ENCODE results near the gene TIAM1.

Gene TIAM1

DNA sequence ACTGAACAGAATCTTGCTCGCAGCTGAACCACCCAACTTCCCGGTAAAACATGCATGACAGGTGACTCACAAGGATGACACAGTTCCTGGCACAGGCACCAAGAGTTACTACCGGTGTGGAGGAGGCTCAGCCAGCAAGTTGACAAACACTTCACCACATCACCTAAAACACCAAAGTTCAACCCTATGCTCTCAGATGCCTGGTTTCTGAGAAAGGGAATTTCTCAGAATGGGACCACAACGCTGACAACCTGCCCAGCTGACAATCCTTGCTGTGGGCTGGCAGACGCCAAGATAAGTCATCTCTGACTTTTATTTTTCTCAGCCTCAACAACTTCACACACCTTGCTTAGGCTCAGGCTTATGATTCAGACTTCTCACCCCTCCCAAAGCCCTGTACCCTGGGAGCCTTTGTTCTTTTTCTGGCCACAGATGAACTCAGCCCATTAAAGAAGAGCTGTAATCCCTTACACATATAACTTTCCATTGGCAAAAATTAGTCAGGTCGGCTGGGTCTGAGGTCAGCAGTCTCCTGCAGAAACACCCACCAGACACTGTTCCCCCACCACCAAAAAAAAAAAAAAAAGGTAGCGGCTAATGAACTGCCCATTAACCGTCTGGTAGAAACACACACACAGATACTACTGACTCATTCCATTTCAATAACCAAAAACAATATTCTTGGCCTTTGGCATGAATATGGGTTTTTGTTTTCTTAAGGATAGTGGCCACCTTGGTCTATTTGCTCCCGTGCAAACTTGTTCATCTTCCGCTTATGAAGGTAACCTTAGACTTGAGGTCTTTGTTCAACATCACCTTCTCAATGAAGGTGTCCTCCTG, 10.8 kb upstream of the TIAM1 start:
- no peak for FAIRE-seq

DNA sequence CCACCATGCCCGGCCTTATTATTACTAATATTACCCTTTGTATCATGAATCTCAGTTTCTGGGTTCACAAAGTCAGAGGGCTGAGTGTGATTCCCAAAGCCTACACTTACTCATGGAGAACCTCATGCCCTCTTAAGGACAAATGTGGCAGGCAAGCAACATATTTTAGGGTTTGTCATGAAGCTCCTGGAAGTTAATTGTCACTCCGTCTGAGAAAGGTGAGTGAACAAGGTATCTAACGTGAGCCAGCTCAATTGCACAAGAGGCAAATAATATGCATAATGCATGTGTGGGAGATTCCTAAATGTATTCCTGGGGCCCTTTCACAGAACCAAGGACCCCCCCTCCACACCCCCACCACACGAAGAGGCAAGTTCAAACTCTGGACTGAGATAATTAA, 10.1 kb upstream of the TIAM1 start:
- no peak for FAIRE-seq

DNA sequence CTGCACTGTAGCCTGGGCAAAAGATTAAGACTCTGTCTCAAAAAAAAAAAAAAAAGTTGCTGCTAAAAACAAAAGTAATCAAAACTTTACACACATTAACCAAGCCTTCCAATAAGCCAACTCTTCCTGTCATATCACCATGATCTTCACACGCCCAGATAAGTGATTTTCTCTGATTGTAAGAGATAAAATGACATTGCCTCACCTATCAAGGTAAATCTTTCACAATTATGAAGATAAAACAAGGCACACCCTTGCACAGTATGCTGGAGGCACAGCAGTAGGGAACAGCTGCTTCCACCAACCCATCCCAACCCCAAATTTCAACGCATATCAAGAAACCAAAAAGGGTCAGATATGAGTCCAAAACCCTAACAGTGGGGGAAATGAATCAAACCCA, 8.8 kb upstream of the TIAM1 start:
- FAIRE-seq = no peak

DNA sequence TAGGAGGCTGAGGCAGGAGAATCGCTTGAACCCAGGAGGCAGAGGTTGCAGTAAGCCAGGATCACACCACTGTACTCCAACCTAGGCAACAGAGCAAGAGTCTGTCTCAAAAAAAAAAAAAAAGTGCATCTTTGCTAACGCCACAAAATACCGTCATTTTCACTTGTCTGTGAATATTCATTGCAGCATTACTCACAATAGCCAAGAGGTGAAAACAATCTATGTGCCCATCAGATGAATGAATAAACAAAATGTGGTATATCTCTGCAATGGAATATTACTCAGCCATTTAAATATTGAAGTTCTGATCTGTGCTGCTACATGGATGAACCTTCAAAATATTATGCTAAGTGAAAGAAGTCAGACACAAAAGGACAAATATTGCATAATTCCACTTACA, 7.9 kb upstream of the TIAM1 start:
- FAIRE-seq = no peak

DNA sequence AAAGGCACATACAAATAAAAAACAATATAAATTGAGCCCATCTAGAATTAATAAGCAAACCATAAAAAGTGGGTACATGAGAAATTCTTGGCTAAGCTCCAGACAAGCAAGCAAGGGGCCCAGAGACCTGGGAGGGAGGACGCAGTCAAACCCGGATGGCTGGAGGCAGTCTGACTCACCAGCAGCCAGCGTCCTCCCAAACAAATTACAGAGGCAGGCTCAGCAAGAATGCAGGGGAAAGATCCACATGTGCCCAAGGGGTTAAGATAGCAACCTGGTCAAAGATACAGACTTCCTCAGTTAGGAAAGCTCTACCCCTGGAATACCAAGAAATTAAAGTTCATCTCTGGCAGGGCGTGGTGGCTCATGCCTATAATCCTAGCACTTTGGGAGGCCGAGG, 7.4 kb upstream of the TIAM1 start:
- FAIRE-seq = no peak

DNA sequence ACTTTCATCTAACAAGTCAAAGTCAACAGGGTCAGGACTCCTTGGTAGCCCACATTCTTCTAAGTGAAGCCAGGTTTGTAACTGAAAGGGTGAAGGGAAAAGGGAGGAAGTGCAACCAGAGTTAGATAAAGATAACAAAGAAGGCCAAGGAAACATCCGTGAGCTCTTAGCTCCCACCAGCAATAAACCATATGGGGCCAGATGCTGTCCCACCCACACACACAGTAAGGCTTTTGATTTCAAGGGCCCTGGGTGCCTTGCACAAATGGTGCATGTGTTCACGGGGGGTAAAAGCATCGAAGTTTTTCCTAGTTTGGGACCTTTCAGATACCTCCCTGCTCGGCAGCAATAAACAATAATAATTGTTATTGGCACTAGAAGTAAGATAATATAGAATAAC, 5.1 kb upstream of the TIAM1 start:
- FAIRE-seq = no peak

DNA sequence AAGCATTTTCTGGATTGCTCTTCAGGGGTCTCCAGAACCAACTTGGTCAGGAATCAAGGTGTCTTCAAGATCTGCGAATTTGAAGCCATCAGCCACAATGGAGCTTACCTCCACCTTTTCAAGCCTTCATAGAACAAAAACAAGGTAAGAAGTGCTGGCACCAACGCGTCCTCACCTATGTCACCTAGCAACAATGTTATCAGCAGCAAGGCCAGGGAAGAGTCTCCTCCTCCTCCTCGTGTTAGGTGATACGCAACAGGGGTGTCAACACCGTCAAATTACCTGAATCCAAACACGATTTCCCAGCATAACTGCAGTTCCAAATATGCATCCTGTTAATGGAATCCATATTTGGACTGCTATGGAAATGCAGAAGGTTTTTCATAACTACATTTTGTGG, 4.1 kb upstream of the TIAM1 start:
- no peak for FAIRE-seq

DNA sequence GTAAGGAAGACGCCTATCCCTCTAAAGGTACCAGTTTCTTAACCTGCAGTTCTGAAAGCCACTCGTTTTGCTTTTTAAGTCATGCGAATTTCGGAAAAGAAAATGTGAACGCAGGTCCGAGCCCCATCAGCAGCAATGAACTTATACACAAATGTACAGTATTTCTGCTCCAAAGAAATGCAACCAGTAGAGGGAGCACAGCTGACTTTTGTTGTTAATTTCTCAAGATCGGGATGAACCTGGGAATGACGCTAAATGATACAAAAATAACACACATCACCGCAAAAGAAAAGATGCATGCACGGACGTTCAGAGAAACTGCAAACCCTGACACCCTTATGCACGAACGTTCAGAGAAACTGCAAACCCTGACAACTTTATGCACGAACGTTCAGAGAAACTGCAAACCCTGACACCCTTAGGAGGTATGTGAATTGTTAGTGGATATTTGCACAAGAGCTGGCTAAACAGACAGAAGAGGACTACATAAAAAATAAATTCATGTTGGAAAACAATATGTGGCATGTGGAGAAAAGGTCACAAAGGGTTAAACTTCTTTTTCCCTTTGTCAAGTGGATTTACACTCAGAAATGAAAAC, 3.5 kb upstream of the TIAM1 start:
- FAIRE-seq = no peak

DNA sequence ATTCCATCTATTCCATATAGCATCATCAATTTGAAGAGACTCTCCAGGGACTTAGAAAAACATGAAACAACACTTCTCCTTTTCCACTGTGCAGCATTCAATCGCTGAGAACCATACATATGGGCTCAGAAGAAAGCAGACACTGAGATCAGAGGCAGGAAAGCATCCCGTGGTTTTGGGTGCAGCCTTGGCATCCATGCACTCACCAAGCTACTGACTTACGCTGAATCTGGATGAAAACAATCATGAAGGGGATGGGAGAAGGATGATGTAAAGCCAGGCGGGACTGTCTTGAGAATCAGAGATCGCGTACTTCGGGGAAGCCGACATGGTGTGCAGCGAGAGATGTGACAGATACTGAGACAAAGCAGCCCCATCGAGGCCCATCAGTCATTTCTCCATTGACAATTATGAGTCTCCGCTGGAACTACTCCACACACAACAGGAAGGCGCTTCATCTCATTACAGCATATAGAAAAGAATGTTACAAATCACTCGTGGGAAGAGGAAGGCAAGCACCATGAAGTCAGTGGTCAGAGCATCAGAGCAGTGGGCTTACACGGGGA, 2.3 kb upstream of the TIAM1 start:
- no peak for FAIRE-seq

DNA sequence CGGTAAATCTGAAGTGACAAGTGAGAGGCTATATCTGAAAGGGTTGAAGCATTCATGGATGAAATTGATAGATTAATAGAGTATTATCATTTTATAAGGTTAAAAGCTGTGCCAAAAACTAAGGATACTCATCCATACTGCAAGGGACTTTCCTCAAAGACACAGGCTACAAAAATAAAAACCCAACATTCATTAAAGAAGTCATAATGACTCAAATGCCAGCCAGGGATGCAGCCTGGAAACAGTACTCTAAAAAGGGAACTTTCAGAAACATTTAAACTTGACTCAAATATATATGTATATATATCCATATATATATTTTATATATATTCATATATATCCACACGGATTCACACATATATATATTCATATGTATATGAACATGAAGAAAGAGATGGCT, 1.1 kb upstream of the TIAM1 start:
- FAIRE-seq = no peak

DNA sequence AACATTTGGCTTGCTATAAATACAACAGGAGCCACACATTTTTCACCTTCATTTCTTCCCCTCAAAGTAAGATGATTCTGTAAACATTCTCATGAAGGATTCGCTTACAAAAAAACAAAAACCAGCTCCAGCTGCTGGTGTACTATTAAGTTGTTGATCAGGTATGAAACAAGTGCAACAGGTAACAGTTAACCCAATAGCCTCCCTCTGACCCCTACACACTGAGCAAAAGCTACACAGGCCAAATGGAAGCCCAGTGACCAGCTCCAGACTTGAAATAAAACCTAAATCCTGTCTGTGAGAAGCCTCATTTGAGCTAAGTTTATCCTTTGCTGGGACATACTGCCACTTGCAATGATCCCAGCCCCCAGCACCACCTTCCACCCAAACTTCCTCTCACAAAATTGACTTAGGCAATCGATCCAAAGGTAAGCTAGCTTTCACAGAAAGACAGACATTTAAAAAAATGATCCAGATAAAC, 991 bp downstream of the TIAM1 start:
- no peak for FAIRE-seq

DNA sequence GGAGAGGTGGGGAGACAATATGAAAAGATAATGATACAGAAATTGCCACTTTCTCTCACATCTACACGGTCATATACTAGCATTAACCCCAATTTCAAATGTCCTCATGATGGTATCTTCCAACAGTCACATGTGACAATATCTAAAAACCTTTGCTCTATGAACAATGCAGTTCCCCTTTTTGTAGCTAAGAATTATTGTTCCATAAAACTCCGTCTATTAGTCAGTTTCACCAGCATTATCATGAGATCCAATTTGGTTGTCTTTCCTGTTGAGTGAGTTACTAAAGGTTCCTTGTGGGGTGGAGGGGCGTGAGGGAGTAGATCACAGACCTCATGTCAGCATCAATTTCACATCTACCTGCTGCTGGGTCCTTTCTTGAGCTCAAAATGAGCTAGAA, 1.7 kb downstream of the TIAM1 start:
- FAIRE-seq = no peak

DNA sequence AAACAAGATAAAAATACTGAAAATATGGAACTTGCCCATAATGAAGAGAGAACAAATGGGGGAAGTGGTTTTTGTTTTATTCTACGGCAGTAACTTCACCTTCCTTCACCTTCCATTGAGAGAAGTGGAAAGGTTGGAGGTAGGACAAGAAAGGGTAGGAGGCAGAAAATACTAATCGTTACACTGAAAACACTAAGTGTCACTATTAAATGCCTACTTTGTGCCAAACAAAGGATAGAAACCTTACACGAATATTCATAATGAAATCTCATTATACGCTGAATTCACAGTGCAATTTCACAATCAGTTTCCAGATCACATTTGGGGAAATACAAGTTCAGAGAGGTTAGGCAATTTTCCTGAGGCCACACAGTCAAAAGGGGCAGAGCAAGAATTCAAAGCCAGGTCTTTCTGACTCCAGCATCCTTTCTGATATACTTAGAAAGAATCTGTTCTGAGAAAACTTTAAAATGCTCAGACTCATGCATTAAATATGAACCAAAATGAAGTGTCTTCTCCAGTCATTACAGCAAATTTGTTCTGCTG, 3.0 kb downstream of the TIAM1 start:
- FAIRE-seq = no peak

DNA sequence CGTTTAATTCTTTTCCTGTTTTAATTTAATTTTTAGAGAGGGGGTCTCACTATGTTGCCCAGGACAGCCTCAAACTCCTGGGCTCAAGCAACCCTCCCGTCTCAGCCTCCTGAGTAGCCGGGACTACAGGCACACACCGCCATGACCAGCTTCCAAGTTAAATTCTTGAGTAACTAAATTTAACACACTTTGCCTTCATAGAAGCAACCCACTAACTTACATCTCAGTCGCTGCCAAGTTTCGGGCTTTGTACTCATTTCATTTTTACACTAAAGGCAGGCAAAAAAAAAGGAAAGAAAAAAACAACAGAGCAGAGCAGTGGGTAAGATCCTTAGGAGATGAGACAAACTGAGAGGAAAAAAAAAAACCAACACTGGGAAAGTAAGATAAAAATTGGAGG, 3.5 kb downstream of the TIAM1 start:
- no peak for FAIRE-seq

DNA sequence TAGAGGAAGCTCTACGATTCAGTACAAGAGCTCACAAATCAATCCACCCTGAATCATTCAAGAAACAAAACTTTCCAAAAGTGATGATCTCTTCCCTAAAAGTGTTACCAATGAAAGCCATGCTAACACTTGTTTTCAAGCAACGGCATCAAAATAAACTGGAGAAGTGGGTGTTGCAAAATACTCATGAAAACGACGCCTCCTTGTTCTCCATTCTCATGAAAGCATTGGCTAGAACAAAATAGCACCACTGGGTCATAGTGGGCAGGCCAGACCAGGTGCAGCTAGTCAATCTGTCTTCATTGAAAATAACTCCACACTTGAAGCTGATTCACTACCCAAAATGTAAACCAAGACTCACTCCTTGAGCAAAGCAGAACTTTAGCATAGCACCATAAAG, 4.3 kb downstream of the TIAM1 start:
- FAIRE-seq = no peak

DNA sequence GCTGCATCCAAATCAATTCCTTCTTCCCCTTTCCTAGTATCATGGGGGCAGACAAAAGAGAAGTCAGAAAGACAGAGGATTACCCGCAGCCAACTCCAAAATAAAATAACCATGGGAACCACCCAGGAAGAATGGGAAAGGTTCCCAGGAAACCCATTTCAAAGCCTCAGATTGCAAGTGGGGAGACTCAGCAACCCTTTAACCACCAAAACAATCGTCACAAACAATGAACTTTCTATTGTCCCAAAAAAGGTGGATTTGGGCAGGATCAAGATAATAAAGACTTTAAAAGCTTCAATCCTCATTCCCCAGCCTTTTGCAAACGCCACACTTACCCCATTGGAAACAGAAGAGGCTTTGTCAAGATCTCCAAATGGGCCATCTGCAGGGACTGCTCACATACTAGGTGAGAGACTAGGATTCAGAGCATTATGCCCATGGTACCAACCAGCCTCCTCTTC, 5.1 kb downstream of the TIAM1 start:
- no peak for FAIRE-seq

DNA sequence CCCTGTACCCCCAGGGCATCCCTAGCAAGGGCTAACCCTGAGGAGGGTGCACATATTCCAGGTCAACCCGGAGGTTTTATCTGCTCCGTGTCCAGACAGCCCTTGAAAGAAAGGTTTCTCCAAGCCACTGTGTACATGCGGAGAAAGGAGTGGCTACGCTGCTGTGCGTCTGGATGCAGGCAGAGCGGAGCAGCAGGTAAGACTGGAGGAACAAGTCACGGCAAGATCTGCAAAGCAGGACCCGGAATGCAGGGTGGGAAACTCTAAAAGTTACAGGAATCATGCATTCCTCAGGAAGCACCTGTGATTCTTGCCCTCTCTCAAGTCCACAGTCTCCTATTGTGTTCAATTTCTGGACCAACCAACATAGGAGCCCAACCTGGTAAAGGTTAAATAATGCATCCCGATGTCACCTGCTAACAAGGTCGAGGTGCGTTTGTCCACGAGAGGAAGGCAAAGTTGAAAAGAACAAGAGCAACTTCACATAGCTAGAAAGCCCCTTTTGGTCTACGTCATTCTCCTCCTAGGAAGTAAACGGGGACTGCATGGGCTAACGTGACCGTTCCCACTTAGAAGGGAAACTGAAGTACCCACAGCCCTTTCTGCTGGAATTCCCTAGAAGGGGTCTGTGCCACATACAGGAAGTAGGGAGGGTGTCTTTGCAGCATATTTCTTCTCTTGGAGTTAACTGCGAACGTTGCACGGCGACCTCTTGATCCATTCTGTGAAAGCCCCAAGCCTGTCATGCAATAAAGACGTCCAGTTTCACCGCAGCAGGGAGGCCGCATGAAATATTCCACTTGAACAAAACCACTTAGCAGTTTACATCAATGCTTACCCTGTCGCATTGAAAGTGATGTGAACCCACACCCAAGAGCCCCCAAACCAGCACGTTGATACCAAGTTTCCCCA, 5.8 kb downstream of the TIAM1 start:
- no peak for FAIRE-seq

DNA sequence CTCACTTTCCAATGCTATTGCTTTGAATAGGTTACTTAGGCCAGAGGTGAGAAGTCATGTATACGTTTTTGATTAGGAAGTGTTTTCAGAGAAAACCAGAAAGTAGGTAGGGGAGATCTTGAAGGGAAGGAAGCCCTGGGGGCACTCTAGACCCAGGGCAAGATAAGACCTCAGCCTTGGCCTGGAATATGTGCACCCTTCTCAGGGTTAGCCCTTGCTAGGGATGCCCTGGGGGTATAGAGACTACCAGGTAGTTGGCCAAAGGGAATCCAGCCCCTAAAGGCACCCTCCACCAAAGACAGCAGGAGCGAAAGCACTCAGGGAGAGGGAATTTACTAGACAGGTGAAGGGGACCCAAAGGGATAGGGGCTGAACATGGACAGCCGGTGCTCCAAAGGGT, 7.0 kb downstream of the TIAM1 start:
- FAIRE-seq = no peak

DNA sequence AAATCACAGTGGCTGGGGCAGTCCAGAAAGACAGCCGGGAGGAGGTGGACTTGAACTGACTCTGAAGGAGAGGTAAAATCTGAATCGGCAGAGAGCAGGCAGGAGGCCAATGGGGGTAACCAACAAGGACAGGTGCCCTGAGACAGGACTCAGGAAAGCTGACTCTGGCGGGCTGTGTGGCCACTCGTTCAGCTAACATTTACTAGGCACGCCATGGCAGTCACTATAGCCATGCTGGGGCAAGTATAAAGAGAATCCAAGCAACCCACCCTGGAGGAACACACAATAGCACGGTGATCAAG, 7.4 kb downstream of the TIAM1 start:
- no peak for FAIRE-seq

DNA sequence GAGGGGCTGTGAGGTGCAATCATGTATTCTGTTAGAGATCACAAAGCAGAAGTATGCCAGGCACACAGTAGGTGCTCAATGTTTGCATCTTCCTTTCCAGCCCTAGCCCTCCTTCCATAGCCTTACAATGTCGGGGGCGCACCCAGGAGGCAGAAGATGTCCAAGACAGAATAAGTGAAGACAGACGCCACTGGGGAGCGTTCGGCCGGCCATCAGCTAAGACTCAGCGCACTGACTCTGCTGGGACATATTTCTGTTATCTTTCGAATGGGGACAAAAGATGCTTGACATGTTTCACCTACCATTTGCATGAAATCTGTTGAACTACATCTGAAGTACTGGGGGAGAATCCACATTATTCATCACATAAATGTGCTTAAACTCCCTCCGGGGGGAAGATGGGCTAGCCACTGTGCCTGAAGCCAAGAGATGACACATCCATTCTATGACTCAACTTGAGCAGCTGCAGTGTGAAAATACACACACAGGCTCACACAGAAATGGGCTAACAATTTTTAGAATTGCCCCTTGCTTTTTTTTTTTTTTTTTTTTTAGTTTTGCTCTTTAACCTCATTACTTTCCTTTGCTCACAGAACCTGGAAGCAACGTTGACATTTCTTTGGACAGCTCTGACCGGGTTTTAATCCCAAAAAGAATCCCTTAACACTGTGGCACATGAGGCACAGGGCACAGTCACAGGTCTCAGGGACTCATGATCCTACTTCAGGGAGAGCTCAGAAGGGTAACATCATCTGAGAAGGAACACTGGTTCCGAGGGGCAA, 7.9 kb downstream of the TIAM1 start:
- no peak for FAIRE-seq

DNA sequence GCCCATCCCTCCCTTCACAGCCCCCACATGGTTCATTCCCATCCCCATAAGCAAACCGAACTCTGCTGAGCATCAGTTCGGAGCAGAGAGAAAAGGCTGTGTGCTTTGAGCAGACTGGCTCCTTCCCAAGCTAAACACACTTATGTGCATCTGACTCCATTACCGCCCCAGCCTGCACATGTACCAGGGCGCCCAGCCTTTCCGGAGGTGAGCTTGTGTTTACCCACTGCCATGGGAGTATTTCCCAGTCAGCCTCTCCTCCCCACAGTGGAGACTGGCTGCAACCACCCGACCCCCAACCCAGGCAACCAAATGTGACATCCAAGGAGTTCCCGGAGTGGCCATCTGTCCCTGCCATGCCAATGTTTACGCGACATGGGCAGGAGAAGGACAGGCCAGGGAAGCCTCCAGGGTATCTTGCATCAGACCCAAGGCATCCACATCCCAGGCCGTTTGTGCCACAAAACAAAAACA, 9.4 kb downstream of the TIAM1 start:
- FAIRE-seq = no peak

DNA sequence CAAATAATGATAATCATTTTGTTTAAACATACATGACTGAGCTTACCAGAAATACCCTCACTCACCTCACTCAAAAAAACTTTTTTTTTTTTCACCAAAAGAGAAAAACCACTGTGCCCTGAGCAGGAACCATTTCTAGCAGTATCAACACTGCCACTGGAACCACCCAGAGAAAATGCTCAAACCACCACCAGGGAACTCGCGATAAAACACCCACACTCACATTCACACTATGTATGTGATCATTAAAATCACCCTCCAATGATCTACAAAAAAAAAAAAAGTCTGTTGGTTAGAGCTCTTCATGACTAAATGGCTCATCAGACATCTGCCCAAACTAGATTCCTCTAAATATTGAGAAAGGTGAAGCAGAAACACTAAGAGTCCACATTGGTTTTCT, 11.5 kb downstream of the TIAM1 start:
- FAIRE-seq = no peak

Data from endometrium (tissue), 2 donors.